Keratinocyte (primary cell): Measurements from ENCODE around the gene IFT52.

ENCODE experiments used
- EZH2 ChIP-seq: IDR thresholded peaks from one replicate; pipeline ENCODE4 v1.6.1; 2012; ENCODE audit warnings: inconsistent platforms, mild to moderate bottlenecking, low read length, moderate library complexity
- TF ChIP-seq, protein P1 (sequence below), 3 experiments: IDR thresholded peaks in 1 of 3; conservative IDR thresholded peaks in 1 of 3; optimal IDR thresholded peaks in 1 of 3; 2 replicates in 2 of 3; 3 replicates in 1 of 3; pipeline versions ENCODE3 to v1.5.1; 2011; ENCODE audit warnings: low read length in 3 of 3, mild to moderate bottlenecking in 3 of 3, moderate library complexity in 2 of 3, control low read depth in 1 of 3, inconsistent platforms in 1 of 3; ENCODE audit not compliant: insufficient read depth in 2 of 3; ENCODE audit errors: extremely low read depth in 1 of 3

DNA sequence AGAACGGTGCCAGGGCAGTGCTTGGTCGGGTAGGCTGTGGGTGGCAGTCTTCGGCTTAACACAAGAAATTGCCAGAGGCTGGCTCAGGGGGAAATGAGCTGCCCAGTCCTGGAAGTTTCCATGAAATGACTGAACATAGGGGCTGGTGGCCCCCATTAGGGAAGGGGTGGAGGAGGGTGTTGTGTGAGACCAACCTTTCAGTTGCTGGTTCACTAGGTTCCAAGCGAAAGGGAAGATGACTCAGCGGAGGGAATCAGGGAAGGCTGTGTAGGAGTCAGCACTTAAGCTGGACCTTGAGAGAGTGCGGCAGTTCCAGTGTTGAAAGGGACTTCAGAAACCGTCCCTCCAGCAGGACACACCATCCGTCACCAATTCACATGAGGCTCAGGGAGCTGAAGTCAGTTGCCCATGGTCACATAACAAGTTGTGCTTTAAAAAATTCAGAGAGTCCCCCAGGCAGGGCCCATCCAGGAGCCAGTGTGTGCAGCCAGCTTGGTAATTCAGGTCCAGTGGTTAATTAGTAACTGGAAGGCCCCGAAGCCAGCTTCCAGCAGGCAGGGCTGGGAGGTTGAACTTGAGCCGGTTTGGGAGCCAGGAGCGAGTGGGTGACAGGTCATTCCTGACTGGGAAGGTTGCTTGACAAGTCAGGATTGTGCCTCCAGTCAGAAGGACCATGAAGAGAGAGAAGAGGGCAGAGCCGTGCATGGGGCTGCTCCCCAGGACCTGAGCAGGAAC is 32.2 kb upstream of the IFT52 start, which contains the start of gene SGK2:
- TF ChIP-seq, protein P1, sequence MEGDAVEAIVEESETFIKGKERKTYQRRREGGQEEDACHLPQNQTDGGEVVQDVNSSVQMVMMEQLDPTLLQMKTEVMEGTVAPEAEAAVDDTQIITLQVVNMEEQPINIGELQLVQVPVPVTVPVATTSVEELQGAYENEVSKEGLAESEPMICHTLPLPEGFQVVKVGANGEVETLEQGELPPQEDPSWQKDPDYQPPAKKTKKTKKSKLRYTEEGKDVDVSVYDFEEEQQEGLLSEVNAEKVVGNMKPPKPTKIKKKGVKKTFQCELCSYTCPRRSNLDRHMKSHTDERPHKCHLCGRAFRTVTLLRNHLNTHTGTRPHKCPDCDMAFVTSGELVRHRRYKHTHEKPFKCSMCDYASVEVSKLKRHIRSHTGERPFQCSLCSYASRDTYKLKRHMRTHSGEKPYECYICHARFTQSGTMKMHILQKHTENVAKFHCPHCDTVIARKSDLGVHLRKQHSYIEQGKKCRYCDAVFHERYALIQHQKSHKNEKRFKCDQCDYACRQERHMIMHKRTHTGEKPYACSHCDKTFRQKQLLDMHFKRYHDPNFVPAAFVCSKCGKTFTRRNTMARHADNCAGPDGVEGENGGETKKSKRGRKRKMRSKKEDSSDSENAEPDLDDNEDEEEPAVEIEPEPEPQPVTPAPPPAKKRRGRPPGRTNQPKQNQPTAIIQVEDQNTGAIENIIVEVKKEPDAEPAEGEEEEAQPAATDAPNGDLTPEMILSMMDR (optimal IDR thresholded peaks at IDR 0.05 in 1 of 3, IDR thresholded peaks at IDR 0.05 in 1 of 3, conservative IDR thresholded peaks at IDR 0.05 in 1 of 3; ENCODE audit: extremely low read depth in 1 of 3, insufficient read depth in 2 of 3, low read length in 3 of 3) = no peak
- no peak for TF ChIP-seq EZH2
